Activated naive CD8-positive, alpha-beta T cell (primary cell): ENCODE data around the gene PRPS2.

Source experiments
- H3K27ac Mint-ChIP-seq: one replicate; pipeline ENCODE4 v1.8.0; 2021; ENCODE audit warnings: mixed read lengths
- H3K27me3 Mint-ChIP-seq: one replicate; pipeline ENCODE4 v1.8.0; 2021; ENCODE audit warnings: mixed read lengths
- H3K36me3 Mint-ChIP-seq: one replicate; pipeline ENCODE4 v1.8.0; 2021; ENCODE audit warnings: mixed read lengths
- H3K4me1 Mint-ChIP-seq: one replicate; pipeline ENCODE4 v1.8.0; 2021; ENCODE audit warnings: low read depth, mixed read lengths
- H3K4me3 Mint-ChIP-seq: one replicate; pipeline ENCODE4 v1.8.0; 2021; ENCODE audit warnings: mild to moderate bottlenecking, mixed read lengths
- H3K9me3 Mint-ChIP-seq: one replicate; pipeline ENCODE4 v1.8.0; 2021; ENCODE audit warnings: low read depth, mixed read lengths

PRPS2 gene

DNA sequence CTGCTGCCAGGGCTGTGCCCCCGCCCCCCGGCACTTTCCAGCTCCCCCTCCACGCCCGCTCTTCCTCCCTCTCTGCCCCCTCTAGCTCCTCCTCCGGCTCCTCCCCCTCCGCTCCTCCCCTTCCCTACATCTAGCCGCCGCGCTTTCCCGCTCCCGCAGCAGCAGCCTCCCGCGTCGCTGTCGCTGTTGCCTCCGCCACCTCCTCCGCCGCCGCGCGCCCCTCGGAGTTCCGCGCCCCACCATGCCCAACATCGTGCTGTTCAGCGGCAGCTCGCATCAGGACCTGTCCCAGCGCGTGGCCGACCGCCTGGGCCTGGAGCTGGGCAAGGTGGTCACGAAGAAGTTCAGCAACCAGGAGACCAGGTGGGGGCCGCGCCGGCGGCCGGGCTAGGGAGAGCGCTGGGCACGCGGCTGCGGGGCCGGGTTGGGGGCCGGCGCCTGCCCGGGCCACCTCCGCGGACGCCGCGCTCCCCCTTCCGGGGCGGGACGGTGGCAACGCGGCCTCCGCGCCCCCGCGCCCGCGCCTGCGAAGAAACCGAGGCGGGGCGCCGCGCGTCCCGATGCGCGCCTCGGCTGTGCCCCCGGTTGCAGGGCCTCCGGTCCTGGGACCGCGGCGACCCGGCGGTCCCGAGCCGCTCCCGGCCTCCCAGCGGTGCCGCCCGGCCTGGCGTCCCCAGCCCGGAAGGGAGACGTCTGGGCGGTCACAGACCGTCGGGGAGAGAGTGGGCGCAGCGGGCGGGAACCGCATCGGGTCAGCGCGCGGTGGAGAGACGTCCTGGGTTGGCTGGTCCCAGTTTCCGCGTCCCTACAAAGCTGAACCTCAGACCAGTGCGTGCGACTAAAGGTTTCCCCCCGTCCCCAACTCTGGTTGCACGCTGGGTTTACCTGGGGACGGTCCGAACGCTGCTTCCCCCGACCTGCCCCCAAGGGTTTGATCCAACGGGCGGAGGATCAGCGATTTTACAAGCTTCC lies at the start of gene PRPS2:
TSS of gene PRPS2 (plus strand) at position 156 of the 972 bp plus-strand sequence. CDS start at position 242, 86 bp downstream.
- Mint-ChIP-seq H3K36me3 (peaks cover 6% of the 10 kb centered on the region), H3K4me1 (peaks cover 29% of the 10 kb centered on the region), H3K9me3 (no peaks in the 10 kb centered on the region), H3K27me3 (no peaks in the 10 kb centered on the region), H3K4me3 (peak within 1 kb of the TSS; percentile 85), H3K27ac (peak within 1 kb of the TSS; percentile 82)

DNA sequence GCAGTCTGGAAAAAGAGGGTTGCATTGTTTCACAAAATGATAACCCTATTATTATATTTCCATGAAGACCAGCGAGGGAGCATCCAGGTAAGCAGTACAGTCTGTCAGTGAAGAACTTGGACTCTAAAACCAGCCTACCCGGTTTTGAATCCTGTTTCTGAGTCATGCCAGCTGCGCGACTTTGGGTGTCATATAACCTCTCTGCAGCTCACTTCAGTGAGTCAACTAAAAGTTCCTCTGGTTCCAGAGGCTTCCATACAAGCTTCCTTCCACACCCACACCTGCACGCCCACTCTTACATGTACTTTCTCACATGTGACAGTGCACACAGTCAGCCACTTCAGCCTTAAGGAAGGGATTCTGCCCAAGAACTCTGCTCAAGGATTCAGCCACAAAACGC lies 49.8 kb upstream of the PRPS2 start:
- no peak overlapping the region for H3K4me3 Mint-ChIP-seq
- no peak overlapping the region for H3K27ac Mint-ChIP-seq
- H3K9me3 Mint-ChIP-seq, result no peaks in the 10 kb centered on the region
- H3K36me3 Mint-ChIP-seq, result no peaks in the 10 kb centered on the region
- H3K4me1 Mint-ChIP-seq, result no peaks in the 10 kb centered on the region
- H3K27me3 Mint-ChIP-seq, result no peaks in the 10 kb centered on the region

GRCh38 chrX:12747433-12747832 lies 43.8 kb upstream of the PRPS2 start:
- Mint-ChIP-seq H3K9me3 (no peaks in the 10 kb centered on the region), H3K27ac (no peak overlapping the region), H3K4me3 (no peak overlapping the region), H3K4me1 (no peaks in the 10 kb centered on the region), H3K27me3 (no peaks in the 10 kb centered on the region), H3K36me3 (peaks cover 2% of the 10 kb centered on the region)

DNA sequence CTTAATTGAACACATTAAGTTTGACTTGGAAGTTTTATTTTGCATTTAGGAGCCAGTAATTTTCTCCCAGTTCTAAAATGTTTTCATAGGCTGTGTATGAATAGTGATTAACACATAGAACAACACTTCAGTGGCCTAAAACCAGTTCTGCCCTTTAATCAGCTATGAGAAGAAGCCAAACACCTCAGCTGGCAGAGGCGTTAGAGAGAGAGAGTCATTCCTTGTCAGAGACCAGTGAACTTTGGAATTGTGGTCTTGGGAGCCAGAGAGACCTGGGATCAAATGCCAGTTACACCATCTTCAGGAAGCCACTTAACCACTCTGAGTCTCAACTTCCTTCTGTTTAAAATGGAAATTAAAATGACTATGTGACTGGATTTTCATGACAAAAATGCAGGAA lies 39.3 kb upstream of the PRPS2 start:
- Mint-ChIP-seq H3K4me1 (no peaks in the 10 kb centered on the region), H3K27me3 (peaks cover 2% of the 10 kb centered on the region), H3K4me3 (no peak overlapping the region), H3K27ac (no peak overlapping the region), H3K36me3 (peaks cover 2% of the 10 kb centered on the region), H3K9me3 (no peaks in the 10 kb centered on the region)

DNA sequence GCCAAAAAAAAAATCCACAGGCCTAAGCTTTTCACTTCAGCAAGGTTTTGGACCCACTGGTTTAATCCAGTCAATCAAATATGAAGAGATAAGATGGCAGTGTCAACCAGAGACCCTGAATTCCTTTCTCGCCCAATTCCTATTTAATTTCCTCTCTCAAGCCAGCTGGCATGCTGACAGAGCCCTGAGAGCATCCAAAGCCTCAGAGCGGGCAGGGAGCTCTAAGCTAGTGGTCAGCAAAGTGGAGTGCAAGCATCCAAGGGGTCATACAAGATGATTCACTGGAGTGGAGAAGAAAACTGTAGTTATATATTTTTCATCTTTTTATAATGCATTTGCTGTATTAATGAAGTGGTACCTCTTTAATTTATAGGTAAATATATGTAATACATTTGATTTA lies 37.8 kb upstream of the PRPS2 start:
- Mint-ChIP-seq H3K27me3 (peaks cover 4% of the 10 kb centered on the region), H3K9me3 (no peaks in the 10 kb centered on the region), H3K4me3 (no peak overlapping the region), H3K36me3 (peaks cover 2% of the 10 kb centered on the region), H3K27ac (no peak overlapping the region), H3K4me1 (no peaks in the 10 kb centered on the region)

GRCh38 chrX:12758291-12758690 lies 32.9 kb upstream of the PRPS2 start:
- Mint-ChIP-seq H3K27ac (no peak overlapping the region), H3K27me3 (peaks cover 4% of the 10 kb centered on the region), H3K4me1 (no peaks in the 10 kb centered on the region), H3K36me3 (no peaks in the 10 kb centered on the region), H3K4me3 (no peak overlapping the region), H3K9me3 (no peaks in the 10 kb centered on the region)

DNA sequence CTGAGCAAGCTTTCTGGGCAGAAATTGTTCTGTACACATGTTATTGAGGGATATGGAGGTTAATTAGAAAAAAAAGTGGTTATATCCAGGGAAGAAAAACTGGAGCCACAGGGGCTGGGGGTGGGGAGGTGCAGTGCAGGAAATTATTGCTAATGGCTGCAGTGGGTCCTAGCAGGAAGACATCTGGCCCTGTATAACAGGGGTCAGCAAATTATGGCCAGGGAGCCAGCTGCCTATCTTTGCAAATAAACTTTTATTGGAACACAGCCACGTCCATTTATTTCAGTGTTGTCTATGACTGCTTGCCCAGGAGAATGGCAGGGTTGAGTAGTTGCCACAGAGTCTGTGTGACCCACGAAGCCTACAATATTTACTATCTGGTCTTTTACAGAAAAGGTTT lies 23.4 kb upstream of the PRPS2 start:
- peaks cover 3% of the 10 kb centered on the region for H3K27me3 Mint-ChIP-seq
- H3K27ac Mint-ChIP-seq, result no peak overlapping the region
- H3K4me1 Mint-ChIP-seq, result peaks cover 9% of the 10 kb centered on the region
- H3K9me3 Mint-ChIP-seq, result no peaks in the 10 kb centered on the region
- H3K36me3 Mint-ChIP-seq, result no peaks in the 10 kb centered on the region
- H3K4me3 Mint-ChIP-seq, result no peak overlapping the region

DNA sequence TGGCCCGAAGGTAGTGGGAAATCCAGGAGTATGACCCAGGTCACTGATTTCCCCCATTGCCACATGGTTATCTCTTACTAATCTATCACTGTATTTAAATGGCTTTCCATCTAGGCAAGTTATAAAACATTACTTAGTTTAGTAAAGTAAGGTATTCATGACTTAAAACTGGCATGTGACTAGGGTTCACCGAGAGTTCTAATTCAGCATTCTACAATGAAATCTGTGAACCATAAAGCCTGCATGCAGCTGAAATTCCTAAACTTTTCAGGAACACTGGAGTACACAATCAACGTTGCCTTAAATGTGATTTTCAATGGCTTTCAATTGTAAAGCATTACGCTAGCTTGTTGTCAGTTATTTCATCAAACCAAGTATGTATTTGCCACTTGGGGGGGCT lies 22.7 kb upstream of the PRPS2 start:
- Mint-ChIP-seq H3K4me3 (no peak overlapping the region), H3K9me3 (no peaks in the 10 kb centered on the region), H3K36me3 (no peaks in the 10 kb centered on the region), H3K4me1 (peaks cover 9% of the 10 kb centered on the region), H3K27ac (no peak overlapping the region), H3K27me3 (peaks cover 3% of the 10 kb centered on the region)

GRCh38 chrX:12770440-12770839 lies 20.8 kb upstream of the PRPS2 start:
- Mint-ChIP-seq H3K4me1 (peaks cover 9% of the 10 kb centered on the region), H3K27ac (no peak overlapping the region), H3K9me3 (no peaks in the 10 kb centered on the region), H3K27me3 (peaks cover 3% of the 10 kb centered on the region), H3K4me3 (peak overlapping the region; percentile 30), H3K36me3 (no peaks in the 10 kb centered on the region)

DNA sequence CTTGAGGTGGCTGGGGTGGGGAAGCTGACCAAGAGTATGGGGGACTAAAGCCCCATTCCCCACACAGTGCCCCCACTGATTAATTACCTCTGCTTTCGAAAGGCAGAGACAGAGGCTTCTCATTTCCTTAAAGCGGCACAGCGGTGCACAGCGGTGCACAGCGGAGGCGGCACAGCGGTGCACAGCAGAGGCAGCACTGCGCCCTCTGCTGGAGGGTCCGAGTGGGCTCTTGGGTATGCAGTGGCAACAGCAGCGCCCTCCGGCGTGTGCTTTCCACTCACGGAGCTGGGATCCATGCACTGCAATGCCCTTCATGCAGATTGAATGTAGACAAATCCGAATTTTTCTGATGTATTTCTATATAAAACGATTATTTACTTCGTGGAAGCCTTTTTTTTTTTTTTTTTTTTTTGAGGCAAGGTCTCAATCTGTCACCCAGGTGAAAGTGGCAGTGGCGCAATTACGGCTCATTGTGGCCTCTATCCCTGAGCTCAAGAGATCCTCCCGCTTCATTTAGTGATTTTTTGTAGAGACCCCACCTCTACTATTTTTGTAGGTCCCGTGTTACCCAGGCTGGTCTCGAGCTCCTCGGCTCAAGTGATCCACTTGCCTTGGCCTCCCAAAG lies 19.7 kb upstream of the PRPS2 start:
- H3K27me3 Mint-ChIP-seq, result peaks cover 3% of the 10 kb centered on the region
- H3K9me3 Mint-ChIP-seq, result no peaks in the 10 kb centered on the region
- H3K36me3 Mint-ChIP-seq, result no peaks in the 10 kb centered on the region
- H3K27ac Mint-ChIP-seq, result no peak overlapping the region
- H3K4me3 Mint-ChIP-seq, result peak overlapping the region; percentile 30
- H3K4me1 Mint-ChIP-seq, result peaks cover 9% of the 10 kb centered on the region

DNA sequence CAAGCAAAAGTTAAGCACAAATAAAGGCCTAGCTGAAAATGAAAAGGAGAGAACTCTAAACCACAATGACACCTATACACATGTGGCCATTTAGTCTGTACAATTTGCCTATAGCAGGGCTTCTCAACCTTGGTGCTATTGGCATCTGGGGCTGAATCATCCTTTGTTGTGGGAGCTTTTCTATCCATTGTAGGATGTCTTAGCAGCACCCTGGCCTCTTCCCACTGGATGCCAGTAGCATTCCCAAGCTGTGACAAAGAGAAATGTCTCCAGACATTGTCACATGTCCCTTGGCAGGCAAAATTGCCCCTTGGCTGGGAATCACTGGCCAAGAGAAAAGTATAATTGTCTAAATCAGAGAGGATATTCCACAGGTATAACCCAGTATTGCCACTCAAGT lies 13.5 kb upstream of the PRPS2 start:
- Mint-ChIP-seq H3K27ac (no peak overlapping the region), H3K27me3 (peaks cover 2% of the 10 kb centered on the region), H3K4me3 (no peak overlapping the region), H3K9me3 (no peaks in the 10 kb centered on the region), H3K36me3 (no peaks in the 10 kb centered on the region), H3K4me1 (no peaks in the 10 kb centered on the region)

DNA sequence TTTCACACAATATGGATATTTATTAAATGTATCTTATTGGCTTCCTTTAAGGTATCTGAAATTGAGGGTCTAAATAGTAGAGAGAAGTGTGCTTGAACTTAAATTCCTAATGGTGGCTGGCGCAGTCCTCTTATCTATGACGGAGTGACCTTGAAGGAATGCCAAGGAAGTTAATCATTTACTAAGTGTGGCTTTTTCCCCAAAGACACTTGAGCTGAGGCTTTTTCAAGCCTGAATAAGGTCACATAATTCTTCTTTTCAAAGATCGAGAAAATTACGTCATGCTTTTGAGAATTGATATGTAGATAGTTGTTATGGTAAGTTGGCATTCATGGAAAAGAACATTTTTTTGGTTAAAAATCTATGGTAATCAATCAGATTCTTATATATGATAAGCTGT lies 11.7 kb upstream of the PRPS2 start:
- no peak overlapping the region for H3K27ac Mint-ChIP-seq
- no peak overlapping the region for H3K4me3 Mint-ChIP-seq
- no peaks in the 10 kb centered on the region for H3K9me3 Mint-ChIP-seq
- no peaks in the 10 kb centered on the region for H3K4me1 Mint-ChIP-seq
- H3K27me3 Mint-ChIP-seq, result peaks cover under 1% of the 10 kb centered on the region
- no peaks in the 10 kb centered on the region for H3K36me3 Mint-ChIP-seq

DNA sequence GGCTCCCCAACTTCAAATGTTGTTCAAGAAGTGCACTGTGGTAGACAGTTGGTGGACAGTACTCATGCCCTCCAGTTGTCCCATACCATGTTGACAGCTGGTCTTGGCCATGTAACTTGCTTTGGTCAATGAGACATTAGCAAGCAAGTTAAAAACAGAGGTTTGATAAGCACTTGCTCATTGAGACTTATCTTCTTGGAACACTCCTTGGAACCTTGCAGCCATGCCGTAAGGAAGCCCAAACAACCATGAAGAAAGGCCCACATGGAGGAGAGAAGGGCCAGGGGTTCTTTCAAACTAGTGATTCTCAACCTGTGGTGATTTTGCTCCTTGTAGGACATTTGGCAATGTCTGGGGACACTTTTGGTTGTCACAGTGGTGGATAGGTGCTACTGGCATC lies 2.6 kb upstream of the PRPS2 start:
- H3K4me3 Mint-ChIP-seq, result no peak overlapping the region
- H3K27ac Mint-ChIP-seq, result no peak overlapping the region
- H3K9me3 Mint-ChIP-seq, result no peaks in the 10 kb centered on the region
- H3K36me3 Mint-ChIP-seq, result peaks cover under 1% of the 10 kb centered on the region
- H3K4me1 Mint-ChIP-seq, result peaks cover 19% of the 10 kb centered on the region
- peaks cover 3% of the 10 kb centered on the region for H3K27me3 Mint-ChIP-seq

DNA sequence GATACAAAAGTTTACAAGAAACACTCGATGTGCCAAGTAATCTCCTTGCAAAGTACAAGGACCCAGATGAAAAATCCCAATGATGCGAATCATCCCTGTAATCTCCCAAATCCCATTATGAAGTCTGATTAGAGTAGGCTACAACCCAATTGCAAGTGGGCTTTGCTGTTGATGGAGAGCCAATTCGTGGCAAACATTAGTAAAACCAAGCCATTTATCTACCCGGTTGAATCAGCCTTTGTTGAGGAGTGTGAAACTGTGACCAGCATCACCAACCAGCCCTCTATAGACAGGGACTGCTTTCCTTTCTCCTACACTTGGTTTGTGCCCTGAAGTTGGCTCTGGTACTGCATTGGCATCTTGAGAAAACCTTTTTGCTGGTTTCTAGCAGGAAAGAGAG lies 1.2 kb upstream of the PRPS2 start:
- H3K4me1 Mint-ChIP-seq, result peaks cover 23% of the 10 kb centered on the region
- H3K27me3 Mint-ChIP-seq, result peaks cover 1% of the 10 kb centered on the region
- peaks cover 4% of the 10 kb centered on the region for H3K36me3 Mint-ChIP-seq
- H3K4me3 Mint-ChIP-seq, result peak overlapping the region; percentile 85
- H3K27ac Mint-ChIP-seq, result no peak overlapping the region
- H3K9me3 Mint-ChIP-seq, result no peaks in the 10 kb centered on the region

DNA sequence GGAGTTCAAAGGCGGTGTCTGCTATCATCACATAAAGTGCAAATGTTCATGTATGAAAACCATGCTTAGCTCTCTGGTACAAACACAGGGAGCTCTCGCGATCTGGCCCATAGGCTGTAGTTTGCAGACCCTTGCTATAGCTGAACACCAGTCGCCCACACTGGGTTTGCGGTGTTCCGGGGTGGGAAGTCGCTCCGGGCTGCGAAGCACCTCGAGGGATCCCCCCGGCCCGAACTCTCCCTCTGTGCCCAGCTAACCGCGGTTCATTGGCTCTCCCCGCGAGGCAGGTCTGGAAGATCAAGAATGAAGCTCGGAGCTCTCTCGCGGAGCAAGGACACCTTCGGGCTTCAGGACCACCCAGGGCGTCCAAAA lies 341 bp upstream of the PRPS2 start:
- H3K4me1 Mint-ChIP-seq, result peaks cover 29% of the 10 kb centered on the region
- H3K4me3 Mint-ChIP-seq, result peak overlapping the region; percentile 85
- no peaks in the 10 kb centered on the region for H3K9me3 Mint-ChIP-seq
- H3K27ac Mint-ChIP-seq, result peak overlapping the region; percentile 82
- peaks cover 6% of the 10 kb centered on the region for H3K36me3 Mint-ChIP-seq
- H3K27me3 Mint-ChIP-seq, result peaks cover 1% of the 10 kb centered on the region
